Stimulated activated CD4-positive, alpha-beta T cell treated with anti-CD3 and anti-CD28 coated beads, TNF-alpha, amount 100 ng/mL, for 4 hours (primary cell): Measurements from ENCODE around the gene HRCT1.
A peak's percentile ranks its signal among the peaks of the same experiment; 100 is the strongest.
"Not testable (repeated sequence)": the region's sequence is repeated elsewhere in the genome, so short reads cannot be mapped to it uniquely, and the experiment has no call there.

Source experiments
- DNase-seq, 3 experiments: peaks; one replicate each; pipeline ENCODE4 v3.0.0-alpha.2; 2020; ENCODE audit warnings: low read depth in 3 of 3

The HRCT1 gene

GRCh38 chr9:35917261-35917660, 11.3 kb downstream of the HRCT1 start:
- DNase-seq = no peak

- DNase-seq = no peak
Measured at GRCh38 chr9:35918780-35919179, 12.8 kb downstream of the HRCT1 start.

GRCh38 chr9:35919212-35920008, 13.4 kb downstream of the HRCT1 start:
- DNase-seq = no peak

GRCh38 chr9:35920051-35920620, 14.1 kb downstream of the HRCT1 start:
- DNase-seq = no peak

- no peak for DNase-seq
Measured at GRCh38 chr9:35923598-35923926, 17.6 kb downstream of the HRCT1 start.

- DNase-seq = peak in 1 of 3 experiments; percentile 17
Measured at GRCh38 chr9:35923927-35924763, 18.1 kb downstream of the HRCT1 start.

- no peak for DNase-seq
Measured at GRCh38 chr9:35928591-35929452, 22.8 kb downstream of the HRCT1 start.

GRCh38 chr9:35929453-35929718, 23.4 kb downstream of the HRCT1 start:
- no peak for DNase-seq

GRCh38 chr9:35930521-35930920, 24.5 kb downstream of the HRCT1 start:
- no peak for DNase-seq

- no peak for DNase-seq
Measured at GRCh38 chr9:35930989-35931388, 25.0 kb downstream of the HRCT1 start.

- DNase-seq = no peak
Measured at GRCh38 chr9:35932735-35933134, 26.7 kb downstream of the HRCT1 start.

GRCh38 chr9:35933550-35934067, 27.6 kb downstream of the HRCT1 start:
- DNase-seq = no peak

- not testable (repeated sequence) for DNase-seq
Measured at GRCh38 chr9:35934069-35934468, 28.1 kb downstream of the HRCT1 start.

- no peak for DNase-seq
Measured at GRCh38 chr9:35935261-35935660, 29.3 kb downstream of the HRCT1 start.

- no peak for DNase-seq
Measured at GRCh38 chr9:35935755-35936509, 29.9 kb downstream of the HRCT1 start.

GRCh38 chr9:35937227-35937626, 31.2 kb downstream of the HRCT1 start:
- DNase-seq = no peak

GRCh38 chr9:35938474-35939356, 32.7 kb downstream of the HRCT1 start:
- no peak for DNase-seq

- DNase-seq = no peak
Measured at GRCh38 chr9:35939679-35940250, 33.8 kb downstream of the HRCT1 start.
